Pons (tissue), 1 donor: ENCODE results near the gene SLC25A23.
"Not testable (repeated sequence)": the region's sequence is repeated elsewhere in the genome, so short reads cannot be mapped to it uniquely, and the experiment has no call there.

ENCODE experiments used
- DNase-seq: peaks from one replicate; pipeline ENCODE4 v3.0.0-alpha.2; 2016; ENCODE audit warnings: low spot score

Gene SLC25A23

DNA sequence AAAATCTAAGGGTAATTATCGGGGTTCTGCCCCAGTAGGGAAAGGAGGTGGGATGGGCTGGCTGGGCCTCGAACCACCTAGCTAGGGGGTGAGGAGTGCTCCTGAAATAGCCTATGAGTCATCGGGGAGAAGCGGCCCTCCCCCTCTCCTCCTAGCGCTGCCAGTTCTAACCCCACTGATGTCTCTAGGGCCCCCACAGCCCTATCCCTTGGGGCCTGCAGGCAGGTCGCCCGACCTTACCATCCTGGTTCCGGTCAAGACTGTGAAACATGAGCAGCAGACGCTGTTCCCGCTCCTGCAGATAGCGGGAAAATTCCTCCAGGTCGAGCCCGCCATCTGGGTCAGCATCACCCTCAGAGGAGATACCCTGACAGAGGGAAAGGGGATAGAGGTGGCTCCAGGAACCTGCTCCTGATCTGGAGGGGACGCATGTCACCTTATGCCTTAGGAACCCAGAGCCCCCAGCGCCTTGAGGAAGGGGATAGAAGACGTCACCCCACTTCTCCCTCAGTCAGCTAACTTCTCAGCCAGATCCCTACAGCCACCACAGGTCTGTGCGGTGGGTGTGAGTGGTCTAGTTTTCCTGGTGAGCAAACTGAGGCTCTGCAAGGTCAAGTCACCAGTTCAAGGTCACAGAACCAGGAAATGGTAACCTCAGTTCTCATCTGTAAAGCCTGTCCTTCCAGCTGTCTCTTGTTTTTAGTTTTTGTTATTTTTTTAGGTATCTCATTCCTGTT, 1.5 kb downstream of the SLC25A23 start:
- no peak for DNase-seq

DNA sequence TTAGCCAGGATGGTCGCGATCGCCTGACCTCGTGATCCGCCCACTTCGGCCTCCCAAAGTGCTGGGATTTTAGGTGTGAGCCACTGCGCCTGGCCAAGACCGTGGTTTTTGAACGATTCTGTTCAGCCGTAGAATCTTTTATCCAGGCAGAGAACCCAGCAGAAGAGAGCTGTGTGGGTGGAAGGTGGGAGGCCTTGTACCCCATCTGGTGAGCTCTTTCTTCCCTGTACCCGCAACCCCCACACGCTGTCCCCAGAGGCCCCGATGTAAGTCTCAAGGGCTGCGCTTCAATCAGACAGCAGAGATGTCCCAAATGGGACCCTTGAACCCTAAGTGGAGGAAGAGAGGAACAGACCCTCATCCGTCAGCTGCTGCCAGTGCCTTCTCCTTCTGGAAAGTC, 3.7 kb downstream of the SLC25A23 start:
- no peak for DNase-seq

DNA sequence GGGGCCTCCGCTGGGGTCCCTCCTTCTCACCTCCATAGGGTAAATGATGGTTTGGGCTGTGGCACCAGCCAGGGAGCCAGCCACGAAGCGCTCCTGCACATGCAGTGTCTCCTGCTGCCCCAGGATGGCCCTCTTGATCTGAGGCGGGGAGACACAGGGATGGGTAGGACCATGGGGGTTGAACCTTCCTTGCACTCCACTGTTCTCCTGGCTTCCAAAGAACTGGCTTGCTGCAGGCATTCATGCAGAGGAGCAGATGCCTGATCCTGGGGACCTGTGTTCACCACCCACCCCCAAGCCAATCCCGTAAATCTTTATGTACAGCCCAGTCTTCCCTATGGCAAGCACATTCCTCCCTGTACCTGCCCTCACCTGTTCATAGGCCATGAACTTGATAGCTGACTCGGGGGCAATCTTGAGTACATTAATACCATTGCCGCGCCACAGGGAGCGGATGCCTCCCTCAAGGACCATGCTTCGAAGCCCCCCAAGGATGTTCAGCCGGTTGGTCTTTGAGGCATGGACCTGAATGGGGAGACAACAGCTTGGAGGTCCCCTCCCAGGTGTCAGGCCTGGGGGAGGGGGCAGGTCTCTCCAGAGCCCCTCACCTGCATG, 5.5 kb downstream of the SLC25A23 start:
- no peak for DNase-seq

DNA sequence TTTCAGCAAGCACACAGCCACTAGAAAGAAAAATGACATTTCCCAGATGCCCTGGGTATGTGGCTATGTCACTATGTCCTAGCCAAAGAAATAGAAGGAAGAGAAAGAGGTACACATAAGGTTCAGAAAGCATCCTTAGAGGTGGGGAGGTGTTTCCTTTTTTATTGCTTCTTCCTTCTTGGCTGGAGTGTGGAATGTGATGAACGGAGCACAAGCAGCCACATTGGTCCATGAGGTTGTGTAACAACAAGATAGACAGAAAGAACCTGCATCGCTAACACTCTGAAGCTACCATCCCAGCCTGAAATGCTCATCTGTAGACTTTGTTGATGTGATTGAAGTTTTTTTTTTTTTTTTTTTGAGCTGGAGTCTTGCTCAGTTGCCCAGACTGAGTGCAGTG, 6.7 kb downstream of the SLC25A23 start:
- DNase-seq = no peak

DNA sequence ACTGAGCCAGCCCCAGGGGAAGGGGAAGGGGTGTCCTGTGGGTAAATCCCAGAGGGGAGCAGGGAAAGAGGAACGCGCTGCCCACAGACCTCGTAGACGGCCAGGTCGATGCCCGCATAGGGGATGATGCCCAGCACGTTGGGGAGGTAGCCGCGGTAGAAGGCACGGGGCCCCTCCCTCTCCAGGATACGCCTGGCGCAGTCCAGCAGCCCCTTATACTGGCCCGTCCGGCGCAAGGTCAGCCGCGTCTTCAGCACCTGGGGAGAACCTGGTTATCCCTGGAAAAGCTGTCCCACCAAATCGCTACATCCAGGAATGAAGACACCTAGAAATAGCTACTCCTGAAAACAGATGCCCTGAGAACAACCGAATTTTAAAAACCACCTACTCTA, 7.4 kb downstream of the SLC25A23 start:
- DNase-seq = no peak

DNA sequence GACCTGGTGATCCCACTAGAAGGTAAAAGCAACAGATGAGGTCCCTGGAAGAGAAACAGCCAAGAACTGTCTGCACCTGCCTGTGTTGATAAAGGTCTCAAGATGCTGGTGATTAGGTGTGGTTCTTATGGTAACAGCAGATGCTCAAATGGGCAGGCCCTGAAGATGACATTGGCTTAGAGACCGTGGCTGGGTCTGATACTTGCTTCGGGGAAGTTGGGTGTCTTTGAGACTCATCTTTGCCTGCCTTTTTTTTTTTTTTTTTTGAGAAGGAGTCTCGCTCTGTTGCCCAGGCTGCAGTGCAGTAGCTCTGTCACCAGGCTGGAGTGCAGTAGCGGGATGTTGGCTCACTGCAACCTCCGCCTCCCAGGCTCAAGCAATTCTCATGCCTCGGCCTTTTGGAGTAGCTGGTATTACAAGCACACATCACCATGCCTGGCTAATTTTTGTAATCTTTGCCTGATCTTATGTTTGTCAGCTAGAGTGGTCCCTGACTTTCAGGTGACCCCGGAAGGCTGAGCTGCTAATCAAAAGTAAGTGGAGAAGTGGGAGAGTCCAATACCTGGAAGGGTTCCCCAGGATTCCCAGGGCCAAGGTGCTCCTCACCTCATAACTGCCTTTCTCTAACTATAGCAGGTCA, 7.9 kb downstream of the SLC25A23 start:
- no peak for DNase-seq

DNA sequence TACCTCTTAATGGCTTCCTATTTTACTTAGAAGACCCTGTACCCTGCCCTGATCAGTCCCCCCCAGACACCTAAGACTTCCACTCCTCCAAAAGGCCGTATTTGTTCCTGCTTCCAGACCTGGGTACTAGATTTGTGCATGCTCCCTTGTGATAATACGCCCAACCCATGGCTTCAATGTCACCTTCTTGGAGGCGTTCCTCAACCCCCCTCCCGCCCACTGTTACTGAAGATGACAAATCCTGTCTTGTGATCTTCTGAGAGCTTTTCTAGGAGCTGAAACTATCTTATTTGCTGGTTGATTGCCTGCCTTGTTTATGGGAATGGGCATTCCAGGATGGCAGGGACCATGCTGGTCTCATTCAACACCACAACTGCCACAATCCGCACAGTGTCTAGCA, 9.4 kb downstream of the SLC25A23 start:
- DNase-seq = no peak

DNA sequence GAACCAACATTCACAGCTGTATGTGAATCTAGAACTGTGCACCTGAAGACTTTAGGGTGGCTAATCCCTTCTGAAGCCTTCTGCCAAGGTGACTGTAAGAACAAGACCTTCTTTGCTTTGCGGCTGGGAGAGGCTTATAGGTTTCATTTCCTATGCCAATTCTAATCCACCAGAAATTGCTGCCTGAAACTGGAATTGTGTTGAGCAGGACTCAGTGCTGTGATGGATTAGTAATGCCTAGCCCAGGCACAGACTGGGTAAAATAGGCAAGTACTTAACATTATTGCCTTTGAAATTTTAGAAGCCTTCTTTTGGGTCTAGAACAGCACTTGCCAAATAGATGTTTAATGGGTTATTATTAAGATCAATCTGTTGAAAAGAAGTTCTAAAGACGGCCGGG, 11.5 kb downstream of the SLC25A23 start:
- no peak for DNase-seq

DNA sequence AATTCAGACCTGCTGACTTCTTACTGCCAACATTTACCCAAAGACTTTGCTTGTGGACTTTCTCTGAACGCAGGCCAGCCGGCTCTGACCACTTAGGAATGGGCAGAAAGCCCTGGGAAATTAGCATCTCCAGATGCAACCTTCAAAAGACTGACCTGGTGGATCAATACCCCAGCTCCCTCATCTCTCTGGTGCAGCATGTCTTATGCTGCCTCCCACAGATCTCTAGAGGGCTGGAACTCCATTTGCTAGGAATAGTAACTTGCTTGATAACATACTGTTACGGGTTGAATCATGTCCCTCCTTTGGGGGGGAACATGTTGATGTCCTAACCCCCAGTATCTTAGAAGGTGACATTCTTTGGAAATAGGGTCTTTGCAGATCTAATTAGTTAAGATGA, 13.1 kb downstream of the SLC25A23 start:
- DNase-seq = no peak

DNA sequence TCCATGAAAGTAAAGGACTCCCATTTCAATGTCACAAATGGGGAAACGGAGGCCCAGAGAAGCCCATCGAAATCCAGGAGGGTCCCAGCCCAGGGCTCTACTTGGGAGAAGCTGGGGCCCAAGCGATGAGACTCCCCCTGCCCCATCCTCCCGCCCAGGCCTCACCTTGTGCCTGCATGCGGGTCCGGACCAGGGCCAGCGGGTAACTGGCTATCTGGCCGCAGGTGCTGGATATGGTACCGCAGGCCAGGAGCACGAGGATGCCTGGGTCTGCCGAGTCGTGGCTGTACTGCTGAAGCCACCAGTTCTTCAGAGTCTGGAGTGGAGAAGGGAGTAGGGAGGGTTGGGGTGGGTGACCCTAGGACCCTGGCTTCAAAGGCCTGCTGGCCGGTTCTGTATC, 15.6 kb downstream of the SLC25A23 start:
- DNase-seq = no peak

DNA sequence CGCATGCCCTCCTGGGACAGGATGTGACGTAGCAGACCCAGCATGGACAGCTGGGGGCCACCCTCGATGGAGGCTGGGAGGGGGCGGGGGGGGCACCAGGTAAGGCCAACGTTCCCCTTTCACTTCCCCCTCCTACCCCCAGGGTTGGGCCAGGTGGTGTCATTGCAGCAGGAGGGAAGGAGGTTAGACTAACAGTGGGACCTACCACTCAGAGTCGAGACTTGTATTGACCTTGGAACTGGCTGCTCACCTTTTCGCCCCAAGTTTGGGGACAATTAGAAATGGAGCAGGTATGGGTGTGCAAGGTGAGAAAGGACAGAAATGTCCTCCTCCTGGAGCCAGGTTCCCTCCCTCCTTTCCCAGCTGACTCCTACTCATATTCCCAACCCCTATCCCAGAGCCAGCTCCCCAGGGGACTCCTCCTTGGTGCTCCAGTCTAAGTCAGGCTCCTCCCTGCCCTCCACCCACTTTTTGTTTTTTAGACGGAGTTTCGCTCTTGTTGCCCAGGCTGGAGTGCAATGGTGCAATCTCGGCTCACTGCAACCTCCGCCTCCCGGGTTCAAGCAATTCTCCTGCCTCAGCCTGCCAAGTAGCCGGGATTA, 17.4 kb downstream of the SLC25A23 start:
- no peak for DNase-seq

DNA sequence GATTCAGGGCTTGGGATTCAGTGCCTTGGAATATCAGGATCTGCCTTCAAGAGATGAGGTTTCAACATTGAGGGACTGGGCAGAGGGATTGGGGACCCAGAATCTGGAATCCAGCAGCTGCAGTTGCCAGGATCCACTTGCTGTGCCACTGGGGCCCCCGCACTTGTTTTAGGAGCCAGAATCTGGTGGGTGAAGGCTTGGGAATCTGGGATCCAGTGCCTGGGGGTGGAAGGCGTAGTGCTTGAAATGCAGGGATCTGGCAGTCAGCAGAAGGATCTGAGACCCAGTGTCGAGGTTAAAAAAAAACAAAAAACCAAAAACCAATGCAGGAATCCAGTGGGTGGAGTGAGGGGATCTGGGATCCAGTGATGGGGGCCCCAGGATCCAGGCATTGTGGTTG, 18.7 kb downstream of the SLC25A23 start:
- no peak for DNase-seq

DNA sequence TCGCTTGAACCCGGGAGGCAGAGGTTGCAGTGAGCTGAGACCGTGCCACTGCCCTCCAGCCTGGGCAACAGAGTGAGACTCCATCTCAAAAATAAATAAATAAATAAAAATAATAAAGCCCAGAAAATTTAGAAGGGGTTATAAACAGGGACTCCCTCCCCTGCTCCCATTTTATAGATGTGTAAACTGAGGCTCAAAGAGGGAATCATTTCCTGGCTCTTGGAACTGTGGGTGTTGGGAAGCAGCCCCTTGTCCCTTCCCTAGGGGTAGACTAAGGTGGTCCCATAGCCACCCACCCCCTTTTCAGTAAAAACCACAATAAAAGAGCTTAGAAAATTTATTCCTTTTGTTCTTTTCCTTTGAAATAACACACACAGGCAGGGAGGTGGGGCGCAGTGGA, 19.8 kb downstream of the SLC25A23 start:
- DNase-seq = no peak

DNA sequence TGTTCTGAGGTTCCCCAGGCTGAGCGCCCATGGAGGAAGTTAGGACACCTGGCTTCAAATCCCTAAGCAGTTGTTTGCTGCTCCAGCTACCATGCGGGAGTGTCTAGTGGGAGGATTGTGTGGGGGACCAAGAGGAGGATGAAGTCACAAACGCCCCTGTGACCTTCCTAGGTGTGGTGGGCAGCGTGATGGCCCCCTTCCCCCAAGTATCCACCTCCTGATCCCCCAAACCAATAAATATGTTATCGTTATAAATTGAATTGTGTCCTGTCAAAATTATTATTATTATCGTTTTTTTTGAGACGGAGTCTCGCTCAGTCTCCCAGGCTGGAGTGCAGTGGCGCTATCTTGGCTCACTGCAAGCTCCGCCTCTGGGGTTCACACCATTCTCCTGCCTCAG, 25.9 kb downstream of the SLC25A23 start, which contains the start of gene SLC25A41:
SLC25A41 (minus strand) TSS at position 101 of the 400 bp plus-strand sequence; CDS start at position 31, 70 bp downstream.
- no peak for DNase-seq

DNA sequence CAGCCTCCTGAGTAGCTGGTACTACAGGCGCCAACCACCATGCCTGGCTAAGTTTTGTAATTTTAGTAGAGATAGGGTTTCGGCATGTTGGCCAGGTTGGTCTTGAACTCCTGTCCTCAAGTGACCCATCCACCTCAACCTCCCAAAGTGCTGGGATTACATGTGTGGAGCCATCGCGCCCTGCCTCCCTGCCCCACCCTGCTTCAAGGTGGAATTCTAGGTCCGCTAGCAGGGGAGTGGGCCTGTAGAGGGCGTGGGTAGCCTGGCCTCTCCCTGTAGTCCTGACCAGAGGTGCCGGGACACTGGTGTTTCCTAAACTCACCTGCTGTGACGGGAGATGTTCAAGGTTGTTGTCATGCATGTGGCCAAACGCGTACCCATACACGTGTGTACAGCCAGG, 26.4 kb downstream of the SLC25A23 start:
- no peak for DNase-seq

DNA sequence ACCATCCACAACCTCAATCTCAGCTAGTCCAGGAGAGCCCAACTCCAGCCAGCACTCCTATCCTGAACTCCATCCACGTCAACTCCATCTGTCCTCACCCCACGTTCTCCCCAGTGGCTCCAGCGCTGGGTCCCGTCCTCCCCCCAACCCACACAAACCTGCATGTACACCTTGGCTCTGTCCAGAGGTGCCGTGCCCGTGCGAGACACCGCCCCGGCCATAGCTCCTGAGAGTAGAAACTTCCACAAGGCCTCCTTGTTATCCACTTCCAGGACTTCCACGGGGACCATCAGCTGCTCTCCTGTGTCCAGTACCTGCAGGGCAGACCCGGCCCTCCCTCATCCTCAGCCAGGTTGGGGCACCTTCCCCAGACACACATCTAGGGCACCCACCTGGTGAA, 27.7 kb downstream of the SLC25A23 start:
- DNase-seq = no peak

DNA sequence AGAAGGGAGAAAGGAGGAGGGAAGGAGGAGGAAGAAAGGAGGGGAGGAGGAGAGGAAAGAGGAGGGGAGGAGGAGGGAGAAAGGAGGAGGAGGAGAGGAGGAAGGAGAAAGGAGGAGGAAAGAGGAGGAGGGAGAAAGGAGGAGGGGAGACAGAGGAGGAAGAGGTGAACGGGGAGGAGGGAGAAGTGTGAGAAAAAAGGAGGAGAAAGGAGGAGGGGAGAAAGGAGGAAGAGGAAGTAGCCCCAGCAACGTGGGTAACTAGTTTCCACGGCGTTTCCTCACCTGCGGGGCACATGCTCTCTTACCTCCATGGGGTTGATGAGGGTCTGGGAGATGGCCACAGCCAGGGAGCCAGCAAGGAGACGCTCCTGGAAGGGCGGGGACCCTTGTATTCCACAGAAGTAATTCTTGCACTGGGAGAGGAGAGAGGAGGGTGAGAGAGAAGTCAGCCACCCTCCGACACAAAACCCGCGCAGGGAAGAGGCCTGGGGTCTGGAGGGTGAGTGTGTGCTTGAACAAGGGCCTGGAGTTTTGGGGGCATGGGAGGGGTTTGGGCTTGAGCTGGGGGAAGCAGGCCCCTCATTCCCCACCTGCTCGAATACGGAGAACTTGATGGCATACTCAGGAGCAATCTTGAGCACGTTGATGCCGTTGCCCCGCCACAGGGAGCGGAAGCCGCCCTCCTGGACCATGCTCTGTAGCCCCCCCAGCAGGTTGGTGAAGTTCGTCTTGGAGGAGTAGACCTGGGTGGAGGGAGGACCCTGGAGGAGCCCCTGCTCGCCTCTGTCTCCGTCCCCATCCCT, 30.0 kb downstream of the SLC25A23 start:
- DNase-seq = no peak

DNA sequence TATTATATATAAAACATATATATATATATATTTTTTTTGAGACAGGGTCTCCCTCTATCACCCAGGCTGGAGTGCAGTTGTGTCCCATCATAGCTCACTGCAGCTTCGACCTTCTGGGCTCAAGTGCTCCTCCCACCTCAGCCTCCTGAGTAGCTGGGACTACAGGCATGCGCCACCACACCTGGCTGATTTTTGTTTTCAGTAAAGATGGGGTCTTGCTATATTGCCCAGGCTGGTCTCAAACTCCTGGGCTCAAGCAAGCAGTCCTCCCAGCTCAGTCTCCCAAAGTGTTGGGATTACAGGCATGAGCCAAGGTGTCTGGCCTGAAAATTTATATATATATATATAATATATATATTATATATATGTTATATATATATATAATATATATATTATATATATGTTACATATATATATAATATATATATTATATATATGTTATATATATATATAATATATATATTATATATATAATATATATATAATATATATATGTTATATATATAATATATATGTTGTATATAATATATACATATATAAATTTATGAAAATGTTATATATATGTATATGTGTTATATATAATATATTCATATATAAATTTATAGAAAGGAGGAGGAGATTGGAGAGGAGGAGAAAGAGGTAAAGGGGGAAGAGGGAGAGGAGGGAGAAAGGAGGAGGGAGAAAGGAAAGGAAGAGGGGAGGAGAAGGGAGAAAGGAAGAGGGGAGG, 30.7 kb downstream of the SLC25A23 start:
- DNase-seq = not testable (repeated sequence)

DNA sequence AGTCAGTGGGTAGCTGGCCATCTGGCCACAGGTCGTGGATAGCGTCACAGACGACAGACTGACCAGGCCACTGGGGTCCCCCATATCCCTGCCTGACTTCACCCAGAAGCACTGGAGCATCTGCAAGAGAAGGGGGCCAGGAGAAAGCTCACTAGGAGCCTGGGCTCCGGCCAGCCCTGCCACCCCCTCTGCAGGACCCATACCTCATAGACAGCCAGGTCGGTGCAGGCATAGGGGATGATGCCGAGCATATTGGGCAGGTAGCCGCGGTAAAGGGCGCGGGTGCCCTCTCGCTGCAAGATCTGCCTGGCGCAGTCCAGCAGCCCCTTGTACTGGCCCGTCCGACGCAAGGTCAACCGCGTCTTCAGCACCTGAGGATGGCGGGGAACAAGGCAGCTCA, 32.5 kb downstream of the SLC25A23 start:
- no peak for DNase-seq

DNA sequence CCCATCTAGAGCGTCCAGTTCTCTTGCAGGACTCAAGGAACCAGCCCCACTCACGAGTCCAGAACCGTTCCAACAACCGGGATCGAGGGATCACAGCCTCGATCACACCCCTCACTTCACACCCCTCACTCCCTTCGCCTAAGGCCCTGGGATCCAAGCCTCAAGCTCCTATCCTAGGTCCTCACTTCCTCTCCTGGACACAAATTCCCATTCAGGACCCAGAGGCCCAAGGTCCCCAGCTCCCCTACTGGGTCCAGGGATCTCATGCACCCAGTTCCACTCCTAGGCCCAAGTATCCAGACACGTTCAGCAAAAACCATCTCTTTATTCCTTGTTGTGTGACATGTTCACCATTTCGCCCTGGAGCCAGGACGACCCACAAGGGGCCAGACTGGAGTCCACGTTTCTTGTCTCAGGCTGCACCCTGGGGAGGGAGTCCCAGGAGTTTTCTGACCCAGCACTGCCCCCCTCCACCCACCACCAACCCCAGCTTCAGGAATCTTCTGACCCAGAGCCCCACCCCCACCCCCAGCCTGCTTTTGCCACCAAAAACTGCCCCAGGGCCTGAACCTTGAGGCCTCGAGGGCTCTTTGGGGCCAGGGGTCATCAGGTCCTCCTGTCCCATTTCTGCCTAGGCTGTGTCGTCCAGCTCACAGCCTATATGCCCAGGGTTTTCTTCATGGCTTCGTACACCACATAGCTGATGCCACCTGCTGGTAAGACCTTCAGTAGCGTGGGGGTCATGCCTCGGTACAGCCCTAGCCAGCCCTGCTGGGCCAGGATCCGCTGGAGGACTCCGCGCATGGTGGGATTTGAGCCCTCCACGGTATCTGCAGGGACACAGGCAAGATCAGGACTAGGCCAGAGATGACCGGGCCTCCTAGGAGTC, 33.6 kb downstream of the SLC25A23 start:
- DNase-seq = no peak
